NB4 (cell line): ENCODE results near the gene FIBCD1.

ENCODE experiments used
- POLR2A ChIP-seq: IDR thresholded peaks from 2 replicates; pipeline ENCODE4 v1.6.1; 2011; ENCODE audit warnings: mild to moderate bottlenecking; ENCODE audit not compliant: insufficient read length; ENCODE audit errors: extremely low read depth
- TF ChIP-seq, protein P1 (sequence below): IDR thresholded peaks from one replicate; pipeline ENCODE4 v1.5.1; 2012; ENCODE audit warnings: low read depth, low read length

DNA sequence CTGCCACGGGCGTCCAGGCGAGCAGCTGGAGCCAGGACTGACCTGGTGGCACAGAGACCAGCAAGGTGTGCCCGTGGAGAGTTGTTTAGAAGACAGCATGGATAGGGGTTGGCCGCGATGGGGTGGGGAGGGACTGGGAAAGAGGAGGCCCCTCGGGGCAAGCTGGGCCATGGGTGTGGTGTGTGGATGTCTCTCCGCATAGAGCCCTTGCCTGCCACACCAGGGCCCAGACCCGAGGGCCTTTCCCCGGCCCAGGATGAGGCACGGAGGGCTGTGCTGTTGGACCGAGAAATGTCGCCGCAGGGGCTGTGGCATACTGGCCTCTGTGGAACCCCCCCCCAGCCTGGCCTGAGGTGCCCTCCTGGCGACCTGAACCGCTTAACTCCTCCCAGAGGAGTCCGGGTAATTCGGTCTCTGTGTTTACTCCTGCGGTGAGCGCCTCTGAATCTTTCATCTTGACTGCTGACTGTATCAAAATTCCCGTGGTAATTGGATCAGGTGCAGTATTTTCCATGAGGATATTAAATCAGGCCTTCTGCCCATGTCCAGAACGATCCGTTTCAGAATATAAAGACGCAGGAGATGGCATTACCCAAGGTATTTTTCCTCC is 47.4 kb upstream of the FIBCD1 start:
- TF ChIP-seq, protein P1, sequence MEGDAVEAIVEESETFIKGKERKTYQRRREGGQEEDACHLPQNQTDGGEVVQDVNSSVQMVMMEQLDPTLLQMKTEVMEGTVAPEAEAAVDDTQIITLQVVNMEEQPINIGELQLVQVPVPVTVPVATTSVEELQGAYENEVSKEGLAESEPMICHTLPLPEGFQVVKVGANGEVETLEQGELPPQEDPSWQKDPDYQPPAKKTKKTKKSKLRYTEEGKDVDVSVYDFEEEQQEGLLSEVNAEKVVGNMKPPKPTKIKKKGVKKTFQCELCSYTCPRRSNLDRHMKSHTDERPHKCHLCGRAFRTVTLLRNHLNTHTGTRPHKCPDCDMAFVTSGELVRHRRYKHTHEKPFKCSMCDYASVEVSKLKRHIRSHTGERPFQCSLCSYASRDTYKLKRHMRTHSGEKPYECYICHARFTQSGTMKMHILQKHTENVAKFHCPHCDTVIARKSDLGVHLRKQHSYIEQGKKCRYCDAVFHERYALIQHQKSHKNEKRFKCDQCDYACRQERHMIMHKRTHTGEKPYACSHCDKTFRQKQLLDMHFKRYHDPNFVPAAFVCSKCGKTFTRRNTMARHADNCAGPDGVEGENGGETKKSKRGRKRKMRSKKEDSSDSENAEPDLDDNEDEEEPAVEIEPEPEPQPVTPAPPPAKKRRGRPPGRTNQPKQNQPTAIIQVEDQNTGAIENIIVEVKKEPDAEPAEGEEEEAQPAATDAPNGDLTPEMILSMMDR: no peak
- no peak for TF ChIP-seq POLR2A
